HEK293T (cell line): ENCODE measurements around the gene ARHGAP30.
"Not testable (repeated sequence)": the region's sequence is repeated elsewhere in the genome, so short reads cannot be mapped to it uniquely, and the experiment has no call there.

Experiments used
- ARNT ChIP-seq: fragments of 450-650 bp; IDR thresholded peaks from 2 replicates; pipeline ENCODE4 v1.6.1; 2017; ENCODE audit warnings: mild to moderate bottlenecking
- BHLHE40 ChIP-seq: fragments of 450-650 bp; IDR thresholded peaks from 2 replicates; pipeline ENCODE4 v1.6.1; 2016; ENCODE audit warnings: mild to moderate bottlenecking, moderate library complexity, borderline replicate concordance
- CTBP1 ChIP-seq: fragments of 450-650 bp; IDR thresholded peaks from 2 replicates; pipeline ENCODE4 v1.6.1; 2016; ENCODE audit warnings: borderline replicate concordance
- ELF4 ChIP-seq: fragments of 450-650 bp; IDR thresholded peaks from 2 replicates; pipeline ENCODE4 v1.6.1; 2017; ENCODE audit warnings: antibody characterized with exemption
- FOXM1 ChIP-seq: fragments of 450-650 bp; IDR thresholded peaks from 2 replicates; pipeline ENCODE4 v1.6.1; 2017; ENCODE audit warnings: mild to moderate bottlenecking, borderline replicate concordance
- NFRKB ChIP-seq: fragments of 450-650 bp; IDR thresholded peaks from 2 replicates; pipeline ENCODE4 v1.6.1; 2016; ENCODE audit warnings: mild to moderate bottlenecking, moderate library complexity
- SP1 ChIP-seq: fragments of 450-650 bp; IDR thresholded peaks from 2 replicates; pipeline ENCODE4 v1.6.1; 2017
- SUZ12 ChIP-seq: fragments of 450-650 bp; IDR thresholded peaks from 2 replicates; pipeline ENCODE4 v1.6.1; 2016; ENCODE audit warnings: mild to moderate bottlenecking
- TARDBP ChIP-seq: fragments of 450-650 bp; IDR thresholded peaks from 2 replicates; pipeline ENCODE4 v1.6.1; 2016
- ZNF384 ChIP-seq: fragments of 450-650 bp; IDR thresholded peaks from 2 replicates; pipeline ENCODE4 v1.6.1; 2016

GRCh38 chr1:161016683-161017082 is 53.0 kb downstream of the ARHGAP30 start:
- not testable (repeated sequence) for TF ChIP-seq NFRKB, SP1, ARNT, ZNF384, ELF4, BHLHE40, CTBP1, TARDBP, FOXM1, SUZ12
